Measurements from ENCODE around the gene TLX3.

The TLX3 gene

DNA sequence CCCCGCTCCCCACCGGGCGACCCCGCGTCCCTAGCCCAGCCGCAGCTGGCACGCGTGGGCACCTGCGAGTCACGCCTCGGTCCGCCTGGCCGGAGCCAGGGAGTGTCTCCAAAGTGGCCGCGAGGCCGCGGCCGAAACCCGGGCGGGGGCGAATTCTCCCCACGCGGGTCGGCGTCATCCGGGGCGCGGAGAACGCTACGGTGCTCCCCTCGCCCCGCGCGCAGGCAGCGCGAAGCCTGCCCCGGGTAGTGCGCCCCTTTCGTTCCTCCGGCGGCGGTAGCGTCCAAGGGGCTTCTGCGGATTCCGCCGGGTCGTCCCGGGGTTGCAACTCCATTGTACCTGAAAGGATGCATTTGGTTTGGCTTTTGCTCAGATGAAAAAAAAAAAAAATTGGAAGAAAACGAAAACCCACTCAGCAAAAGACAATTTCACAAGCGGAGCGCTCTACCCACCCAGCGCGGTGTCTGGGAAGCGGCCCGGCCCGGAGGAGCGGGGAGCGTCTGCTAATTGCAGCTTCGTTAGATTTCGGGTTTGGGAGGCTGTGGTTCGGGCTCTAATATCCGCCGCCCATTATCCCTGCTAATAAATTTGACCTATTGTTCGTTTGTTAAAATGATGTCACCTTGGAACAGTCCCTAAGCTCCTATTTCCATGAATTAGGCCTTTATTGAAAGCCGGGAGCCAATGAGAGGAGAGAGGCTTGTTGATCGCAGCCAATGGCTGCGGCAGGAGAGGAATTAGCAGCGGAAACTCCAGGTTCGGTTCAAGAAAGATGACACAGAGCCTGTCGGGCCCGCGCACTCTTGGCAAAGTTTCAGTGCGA lies at the start of gene TLX3:
TSS of gene TLX3 (plus strand) at position 796 of the 823 bp plus-strand sequence. CDS start 118 bp downstream, outside the sequence.
- DNase-seq (ENCODE audit: low read depth in 1 of 2, low spot score in 1 of 2) = no peak
- TF ChIP-seq JUND (IDR thresholded peaks at IDR 0.05; ENCODE audit: low read depth) = no peak
- in situ Hi-C loops (cut with HindIII; ENCODE audit: low pct_unique_long_range_greater_than_20kb, low sequenced_read_pairs) = no loop called here

DNA sequence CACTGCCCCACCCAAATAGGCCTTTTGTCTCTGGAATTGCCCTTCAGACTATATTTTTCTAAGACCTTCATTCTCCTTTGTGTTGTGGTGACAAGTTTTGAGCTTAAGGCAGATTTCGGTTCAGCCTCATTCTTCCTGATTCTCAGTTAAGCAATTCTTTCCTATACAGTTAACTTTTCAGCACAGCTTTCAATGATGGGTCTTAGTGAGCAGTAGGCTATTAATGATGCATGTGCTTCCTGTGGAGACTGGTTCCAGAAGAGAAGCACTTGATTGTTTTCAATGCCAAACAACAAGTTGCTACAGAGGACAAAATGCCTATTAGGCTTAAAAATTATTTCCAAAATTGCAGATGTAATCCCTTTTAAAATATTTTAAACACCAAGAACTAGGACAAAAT lies 47.7 kb upstream of the TLX3 start:
- no peak for DNase-seq (ENCODE audit: low read depth in 1 of 2, low spot score in 1 of 2)
- in situ Hi-C loops (cut with HindIII; ENCODE audit: low pct_unique_long_range_greater_than_20kb, low sequenced_read_pairs) = no loop called here
- no peak for TF ChIP-seq JUND (IDR thresholded peaks at IDR 0.05; ENCODE audit: low read depth)

DNA sequence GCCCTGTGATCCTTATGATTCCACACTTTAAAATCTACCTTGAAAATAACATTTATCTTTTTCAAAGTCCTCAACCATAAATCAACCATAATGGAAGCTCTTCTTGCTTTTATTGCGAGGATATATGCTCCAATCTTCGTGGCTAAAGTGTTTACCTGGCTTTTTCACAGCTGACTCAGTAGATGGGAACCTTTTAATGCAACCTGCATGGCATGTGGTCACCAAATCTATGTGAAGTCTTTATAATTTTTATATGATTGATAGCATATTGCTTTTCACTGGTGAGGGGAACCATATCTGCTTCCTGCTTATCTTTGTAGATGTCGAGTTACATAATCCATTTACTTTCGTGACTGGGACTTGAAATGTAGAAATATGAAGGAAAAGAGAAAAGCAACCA lies 47.1 kb upstream of the TLX3 start:
- no peak for TF ChIP-seq JUND (IDR thresholded peaks at IDR 0.05; ENCODE audit: low read depth)
- in situ Hi-C loops (cut with HindIII; ENCODE audit: low pct_unique_long_range_greater_than_20kb, low sequenced_read_pairs) = no loop called here
- DNase-seq (ENCODE audit: low read depth in 1 of 2, low spot score in 1 of 2) = no peak

DNA sequence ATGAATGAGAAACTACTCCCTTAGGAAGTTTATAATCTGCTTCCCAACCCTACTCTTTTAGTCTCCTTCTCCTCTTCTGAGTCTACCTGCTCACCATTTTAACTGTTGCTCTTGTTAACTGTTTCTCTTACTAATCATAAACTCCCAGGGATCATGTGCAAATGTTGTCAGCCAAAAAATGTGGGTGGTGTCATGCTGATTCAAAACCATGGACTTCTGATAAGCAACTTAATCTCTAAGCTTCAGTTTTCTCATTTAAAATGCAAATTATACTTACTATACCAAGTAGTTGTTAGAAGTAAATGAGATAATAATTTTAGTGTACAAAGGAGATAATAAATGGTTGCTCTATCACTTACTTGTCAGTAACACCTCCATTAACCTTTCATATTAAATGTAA lies 45.9 kb upstream of the TLX3 start:
- in situ Hi-C loops (cut with HindIII; ENCODE audit: low pct_unique_long_range_greater_than_20kb, low sequenced_read_pairs) = no loop called here

DNA sequence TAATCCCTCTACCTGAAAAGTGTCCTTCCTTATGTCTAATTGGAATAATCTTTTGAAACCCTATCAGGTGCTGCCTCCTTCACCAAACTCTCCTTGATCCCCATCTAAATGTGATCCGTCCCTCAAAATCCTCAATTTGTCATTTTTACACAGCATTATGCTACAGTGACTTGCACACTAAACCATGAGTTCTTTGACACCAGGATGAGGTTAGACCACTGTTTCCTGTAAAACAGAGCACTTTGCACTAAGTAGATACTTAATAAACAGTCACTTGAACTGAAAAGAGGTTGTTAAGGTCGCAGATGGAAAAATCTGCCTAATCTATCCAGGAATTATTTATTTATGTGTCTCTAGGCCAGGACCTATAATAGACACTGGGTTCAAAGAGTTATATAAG lies 44.2 kb upstream of the TLX3 start:
- TF ChIP-seq JUND (IDR thresholded peaks at IDR 0.05; ENCODE audit: low read depth) = no peak
- in situ Hi-C loops (cut with HindIII; ENCODE audit: low pct_unique_long_range_greater_than_20kb, low sequenced_read_pairs) = no loop called here
- no peak for DNase-seq (ENCODE audit: low read depth in 1 of 2, low spot score in 1 of 2)

More for the DNA sequence above, 45.9 kb upstream of the TLX3 start:
- DNase-seq (ENCODE audit: low read depth in 1 of 2, low spot score in 1 of 2) = no peak
- no peak for TF ChIP-seq JUND (IDR thresholded peaks at IDR 0.05; ENCODE audit: low read depth)

DNA sequence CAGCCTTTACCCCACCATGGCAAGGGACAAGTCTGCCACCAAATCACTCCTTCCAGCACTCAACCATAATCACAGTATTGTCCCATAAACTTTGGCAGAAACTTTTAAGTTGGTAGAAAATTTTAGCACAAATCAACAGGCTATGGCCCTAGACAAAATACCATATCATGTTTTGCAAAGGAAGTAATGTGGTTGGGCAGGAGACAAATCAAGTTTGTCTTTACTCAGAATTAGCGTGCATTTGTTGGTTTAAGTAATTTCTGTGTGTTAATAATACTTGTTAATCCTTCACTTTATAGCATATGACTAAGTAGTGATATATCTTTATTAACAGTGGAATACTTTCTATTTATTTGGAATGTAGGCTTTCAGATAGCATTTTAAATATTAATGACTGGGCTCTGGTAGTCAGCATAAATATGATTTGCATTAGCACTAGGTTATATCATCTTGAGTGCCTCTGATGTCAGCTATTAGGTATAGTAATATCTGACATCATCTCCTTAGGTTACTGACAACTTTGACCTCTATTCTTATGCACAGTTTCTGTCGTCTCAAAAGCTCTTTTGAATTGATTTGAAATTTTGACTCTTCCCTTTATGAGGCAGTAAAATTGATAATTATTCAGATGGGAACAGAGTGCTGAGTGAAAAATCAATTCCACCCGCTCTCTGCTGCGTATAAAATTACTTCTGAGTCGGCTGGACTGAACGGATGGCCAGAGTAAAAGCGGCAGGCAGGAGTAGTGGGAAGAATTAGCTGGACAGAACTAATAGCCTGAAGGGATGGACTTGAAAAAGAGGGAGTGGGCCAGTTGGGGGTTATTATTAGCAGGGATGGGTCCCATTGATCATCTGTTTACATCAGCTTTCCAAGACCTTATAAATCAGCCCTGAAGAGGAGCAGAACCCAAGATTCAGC lies 40.1 kb upstream of the TLX3 start:
- in situ Hi-C loops (cut with HindIII; ENCODE audit: low pct_unique_long_range_greater_than_20kb, low sequenced_read_pairs) = no loop called here
- no peak for DNase-seq (ENCODE audit: low read depth in 1 of 2, low spot score in 1 of 2)
- TF ChIP-seq JUND (IDR thresholded peaks at IDR 0.05; ENCODE audit: low read depth) = no peak

DNA sequence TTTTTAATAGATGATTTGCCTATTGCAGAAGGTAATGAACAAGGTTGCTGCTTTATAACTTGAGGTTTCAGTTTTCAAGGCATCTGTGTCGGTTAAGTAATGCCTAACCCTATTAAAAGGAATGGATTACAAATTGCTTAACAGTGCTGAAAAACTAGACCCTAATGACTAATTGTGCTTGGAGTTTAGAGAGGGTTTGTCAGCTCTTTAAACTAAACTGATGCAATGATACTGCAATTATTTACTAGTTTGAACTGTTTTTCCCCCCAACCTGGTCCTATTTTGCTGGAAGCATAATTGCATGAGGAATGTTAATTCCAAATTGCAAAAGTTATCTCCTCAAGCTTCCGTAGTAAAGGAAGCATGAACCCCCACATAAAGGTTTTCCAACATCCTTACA lies 39.3 kb upstream of the TLX3 start:
- no peak for DNase-seq (ENCODE audit: low read depth in 1 of 2, low spot score in 1 of 2)
- TF ChIP-seq JUND (IDR thresholded peaks at IDR 0.05; ENCODE audit: low read depth) = no peak
- in situ Hi-C loops (cut with HindIII; ENCODE audit: low pct_unique_long_range_greater_than_20kb, low sequenced_read_pairs) = no loop called here

DNA sequence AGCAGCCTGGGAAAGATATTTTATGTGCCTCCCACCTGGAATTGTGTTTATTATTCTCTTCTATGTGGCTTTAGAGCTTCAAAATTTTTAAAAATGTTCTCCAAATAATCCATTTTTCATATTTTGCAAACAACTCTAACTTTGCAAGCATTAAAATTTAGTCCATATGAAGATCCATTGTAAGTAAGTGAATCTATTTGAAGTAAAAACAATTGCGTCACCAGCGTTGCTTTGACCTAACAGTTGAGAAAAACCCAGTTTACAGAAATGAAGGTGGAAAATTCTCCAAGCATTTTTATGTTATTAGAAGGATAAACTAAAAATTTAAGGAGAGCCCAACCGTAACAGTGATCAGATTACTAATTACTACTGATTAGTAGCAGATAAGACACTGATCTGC lies 38.9 kb upstream of the TLX3 start:
- in situ Hi-C loops (cut with HindIII; ENCODE audit: low pct_unique_long_range_greater_than_20kb, low sequenced_read_pairs) = no loop called here
- TF ChIP-seq JUND (IDR thresholded peaks at IDR 0.05; ENCODE audit: low read depth) = no peak
- DNase-seq (ENCODE audit: low read depth in 1 of 2, low spot score in 1 of 2) = no peak

DNA sequence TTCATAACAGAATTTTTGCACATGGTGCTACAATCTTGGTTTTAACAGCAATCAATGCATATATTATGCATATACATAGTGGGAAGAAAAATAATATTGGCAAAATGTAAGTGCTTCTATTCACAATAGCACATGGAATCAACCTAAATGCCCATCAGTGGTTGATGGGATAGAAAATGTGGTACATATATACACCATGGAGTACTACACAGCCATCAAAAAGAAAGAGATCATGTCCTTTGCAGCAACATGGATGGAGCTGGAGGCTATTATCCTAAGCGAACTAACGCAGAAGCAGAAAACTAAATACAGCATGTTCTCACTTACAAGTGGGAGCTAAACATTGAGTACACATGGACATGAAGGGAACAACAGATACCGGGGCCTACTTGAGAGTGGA lies 37.2 kb upstream of the TLX3 start:
- no peak for TF ChIP-seq JUND (IDR thresholded peaks at IDR 0.05; ENCODE audit: low read depth)
- in situ Hi-C loops (cut with HindIII; ENCODE audit: low pct_unique_long_range_greater_than_20kb, low sequenced_read_pairs) = no loop called here
- no peak for DNase-seq (ENCODE audit: low read depth in 1 of 2, low spot score in 1 of 2)

DNA sequence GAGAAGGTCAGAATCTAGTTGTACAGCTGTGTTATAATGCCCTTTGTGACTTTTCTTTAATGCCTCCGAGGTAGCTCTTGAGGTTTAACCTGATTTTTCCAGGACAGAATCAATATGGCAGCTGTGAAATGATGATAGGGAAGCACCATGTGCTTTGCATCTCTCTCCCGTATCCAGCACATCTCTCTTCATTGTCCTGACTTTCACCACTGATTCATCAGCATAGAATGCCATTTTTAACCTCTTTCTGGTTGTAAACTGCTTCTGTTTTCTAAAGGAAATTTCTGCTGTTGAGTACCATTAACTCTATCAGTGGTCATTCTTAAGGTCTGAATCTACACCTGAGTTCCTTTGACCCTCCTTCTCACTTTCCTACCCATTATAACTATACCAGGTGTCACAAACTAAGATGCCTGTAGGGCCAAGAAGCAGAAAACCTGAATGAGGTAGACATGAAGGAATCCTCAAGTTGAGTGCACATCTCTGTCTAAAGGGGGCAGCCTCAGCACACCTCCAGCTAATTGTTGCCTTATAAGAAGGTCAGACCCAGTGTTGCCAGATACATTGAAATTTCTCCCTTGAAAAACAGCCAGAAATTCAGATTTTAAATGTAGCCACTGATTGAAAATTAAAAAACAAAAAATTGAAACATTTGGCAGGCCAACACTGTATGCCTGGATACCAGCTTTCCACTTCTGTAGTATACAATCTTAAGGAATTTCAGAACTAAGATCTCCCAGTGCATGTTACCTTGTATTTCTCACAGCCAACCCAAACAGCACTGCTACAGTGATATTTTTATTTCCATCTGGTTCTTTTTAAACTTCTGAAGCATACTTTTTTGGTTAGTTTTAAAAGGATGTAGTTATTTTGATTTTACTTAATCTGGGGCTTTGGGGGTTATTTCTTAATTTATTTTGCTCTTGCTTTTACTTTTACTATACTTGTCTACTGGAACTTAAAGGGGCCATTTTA lies 35.8 kb upstream of the TLX3 start:
- in situ Hi-C loops (cut with HindIII; ENCODE audit: low pct_unique_long_range_greater_than_20kb, low sequenced_read_pairs) = no loop called here
- DNase-seq (ENCODE audit: low read depth in 1 of 2, low spot score in 1 of 2) = peak in 1 of 2 experiments; percentile 66
- TF ChIP-seq JUND (IDR thresholded peaks at IDR 0.05; ENCODE audit: low read depth) = no peak

DNA sequence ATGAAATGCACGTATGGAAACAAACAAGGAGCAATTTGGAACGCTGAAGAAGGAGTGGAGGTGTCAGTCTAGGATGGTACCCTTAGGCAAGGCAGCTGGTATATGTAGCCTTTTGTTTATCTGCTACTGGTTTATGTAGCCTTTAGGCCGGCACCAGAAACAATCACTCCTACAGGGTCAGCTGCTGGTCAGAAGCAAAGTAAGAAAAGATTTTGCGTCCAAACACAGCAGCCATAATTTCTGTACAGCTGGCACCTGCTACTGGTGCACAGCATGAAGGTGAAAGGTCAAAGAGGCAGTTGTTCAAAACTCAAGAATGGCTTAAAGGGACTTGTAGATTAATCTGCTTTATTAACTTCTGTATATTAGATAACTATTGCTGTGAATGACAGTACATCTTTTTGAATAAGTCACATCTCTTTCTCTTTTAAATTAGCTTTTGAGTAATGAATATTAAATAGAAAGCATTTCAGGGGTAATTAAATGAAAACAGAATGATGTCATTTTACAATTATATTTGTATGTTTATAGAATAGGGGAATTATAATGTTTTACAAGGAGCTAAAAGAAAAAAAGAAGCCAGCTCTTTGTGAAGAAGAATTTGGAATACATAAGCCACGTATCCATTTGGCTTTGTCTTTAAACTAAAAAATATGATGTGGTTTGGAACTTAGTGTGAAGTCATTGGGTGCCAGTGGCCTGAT lies 33.1 kb upstream of the TLX3 start:
- in situ Hi-C loops (cut with HindIII; ENCODE audit: low pct_unique_long_range_greater_than_20kb, low sequenced_read_pairs) = no loop called here
- no peak for TF ChIP-seq JUND (IDR thresholded peaks at IDR 0.05; ENCODE audit: low read depth)
- DNase-seq (ENCODE audit: low read depth in 1 of 2, low spot score in 1 of 2) = no peak

Measured in T47D (cell line).